OCI-LY1 (cell line): Measurements from ENCODE around the gene EI24.

Experiments used
- H2AFZ ChIP-seq: fragments of 200-600 bp; sonication (generic), shearing (Covaris generic); 2 replicates; pipeline ENCODE4 v1.6.0; 2014; ENCODE audit warnings: antibody characterized with exemption, mild to moderate bottlenecking, low read length
- H3F3A ChIP-seq: fragments of 200-600 bp; sonication (generic), shearing (Covaris generic); 2 replicates; pipeline ENCODE4 v1.6.0; 2014; ENCODE audit warnings: mild to moderate bottlenecking, antibody characterized with exemption, low read length, moderate library complexity; ENCODE audit not compliant: insufficient read depth
- H3K27ac ChIP-seq: fragments of 200-600 bp; sonication (generic); 2 replicates; pipeline ENCODE4 v1.5.1; 2014; ENCODE audit warnings: low read length, mixed run types, mild to moderate bottlenecking, low read depth; ENCODE audit not compliant: poor library complexity, severe bottlenecking
- H3K27me3 ChIP-seq: fragments of 200-600 bp; sonication (generic); 2 replicates; pipeline ENCODE4 v1.6.0; 2014; ENCODE audit warnings: antibody characterized with exemption, mild to moderate bottlenecking, low read length, moderate library complexity; ENCODE audit not compliant: insufficient read depth
- H3K36me3 ChIP-seq: fragments of 200-600 bp; sonication (generic); 2 replicates; pipeline ENCODE4 v1.6.1; 2014; ENCODE audit warnings: mild to moderate bottlenecking, antibody characterized with exemption, low read length, moderate library complexity, mixed read lengths; ENCODE audit not compliant: insufficient read depth
- H3K4me1 ChIP-seq: fragments of 200-600 bp; sonication (generic); 2 replicates; pipeline ENCODE4 v1.5.1; 2014; ENCODE audit warnings: mild to moderate bottlenecking, low read length, moderate library complexity; ENCODE audit not compliant: insufficient read depth, severe bottlenecking
- H3K4me2 ChIP-seq: fragments of 200-600 bp; sonication (generic), shearing (Covaris generic); 2 replicates; pipeline ENCODE4 v1.6.1; 2014; ENCODE audit warnings: low read length
- H3K4me3 ChIP-seq: fragments of 200-600 bp; sonication (generic); 2 replicates; pipeline ENCODE4 v1.5.1; 2014; ENCODE audit warnings: low read length, low read depth, mild to moderate bottlenecking, mixed read lengths; ENCODE audit not compliant: poor library complexity, severe bottlenecking
- H3K79me2 ChIP-seq: fragments of 200-600 bp; shearing (Covaris generic); 2 replicates; pipeline ENCODE4 v1.6.1; 2016; ENCODE audit warnings: mixed run types, low read length, mixed read lengths; ENCODE audit not compliant: insufficient read depth
- H3K9ac ChIP-seq: fragments of 200-600 bp; sonication (generic), shearing (Covaris generic); 2 replicates; pipeline ENCODE4 v1.6.1; 2014; ENCODE audit warnings: mild to moderate bottlenecking, low read length, mixed read lengths
- H3K9me2 ChIP-seq: fragments of 200-600 bp; sonication (generic), shearing (Covaris generic); 2 replicates; pipeline ENCODE4 v1.6.1; 2014; ENCODE audit warnings: low read depth, mild to moderate bottlenecking, low read length, mixed read lengths
- H3K9me3 ChIP-seq: fragments of 200-600 bp; shearing (Covaris generic); 2 replicates; pipeline ENCODE4 v1.6.1; 2014; ENCODE audit warnings: low read length, mixed read lengths
- H4K20me1 ChIP-seq: fragments of 200-600 bp; sonication (generic), shearing (Covaris generic); 2 replicates; pipeline ENCODE4 v1.6.0; 2016; ENCODE audit warnings: mild to moderate bottlenecking, low read length; ENCODE audit not compliant: insufficient read depth
- CTCF ChIP-seq: fragments of 200-600 bp; sonication (generic), shearing (Covaris generic); IDR thresholded peaks from 2 replicates; pipeline ENCODE4 v1.5.1; 2017; ENCODE audit warnings: mild to moderate bottlenecking, antibody characterized with exemption, low read length, moderate library complexity, mixed read lengths
- EZH2 ChIP-seq: fragments of 200-600 bp; sonication (generic), shearing (Covaris generic); IDR thresholded peaks from 2 replicates; pipeline ENCODE4 v1.8.0; 2017; ENCODE audit warnings: borderline replicate concordance, mixed run types, mild to moderate bottlenecking, antibody characterized with exemption, low read length, moderate library complexity, mixed read lengths

Gene EI24

GRCh38 chr11:125609545-125609944 is 40.3 kb downstream of the EI24 start:
- Histone ChIP-seq H4K20me1 (no peaks in the 10 kb centered on the region), H3K4me2 (no peak overlapping the region), H3F3A (no peaks in the 10 kb centered on the region), H3K27ac (no peak overlapping the region), H3K36me3 (peaks cover 82% of the 10 kb centered on the region), H3K79me2 (no peaks in the 10 kb centered on the region), H2AFZ (no peak overlapping the region), H3K9me2 (no peaks in the 10 kb centered on the region), H3K4me1 (no peaks in the 10 kb centered on the region), H3K27me3 (no peaks in the 10 kb centered on the region), H3K4me3 (no peak overlapping the region), H3K9me3 (no peaks in the 10 kb centered on the region), H3K9ac (no peak overlapping the region)
- TF ChIP-seq CTCF (no peak), EZH2 (no peak)

- Histone ChIP-seq H3K36me3 (peaks cover 81% of the 10 kb centered on the region), H3K4me2 (no peak overlapping the region), H2AFZ (no peak overlapping the region), H3K9me2 (no peaks in the 10 kb centered on the region), H3K27ac (no peak overlapping the region), H4K20me1 (no peaks in the 10 kb centered on the region), H3K9ac (no peak overlapping the region), H3F3A (no peaks in the 10 kb centered on the region), H3K27me3 (no peaks in the 10 kb centered on the region), H3K4me1 (no peaks in the 10 kb centered on the region), H3K9me3 (no peaks in the 10 kb centered on the region), H3K4me3 (no peak overlapping the region), H3K79me2 (no peaks in the 10 kb centered on the region)
- TF ChIP-seq EZH2, result no peak
- no peak for TF ChIP-seq CTCF
Observed at GRCh38 chr11:125618383-125618782, 49.1 kb downstream of the EI24 start.

GRCh38 chr11:125621995-125622394 is 52.7 kb downstream of the EI24 start:
- no peak overlapping the region for H3K4me3 ChIP-seq
- H3K79me2 ChIP-seq, result peaks cover 10% of the 10 kb centered on the region
- H3K9ac ChIP-seq, result no peak overlapping the region
- TF ChIP-seq CTCF (no peak), EZH2 (no peak)
- H4K20me1 ChIP-seq, result no peaks in the 10 kb centered on the region
- no peak overlapping the region for H3K4me2 ChIP-seq
- no peaks in the 10 kb centered on the region for H3K9me3 ChIP-seq
- H3K9me2 ChIP-seq, result no peaks in the 10 kb centered on the region
- H3K27ac ChIP-seq, result no peak overlapping the region
- H2AFZ ChIP-seq, result no peak overlapping the region
- peaks cover 51% of the 10 kb centered on the region for H3K36me3 ChIP-seq
- no peaks in the 10 kb centered on the region for H3F3A ChIP-seq
- H3K27me3 ChIP-seq, result no peaks in the 10 kb centered on the region
- peaks cover 13% of the 10 kb centered on the region for H3K4me1 ChIP-seq
